Epithelial cell of esophagus (primary cell): ENCODE results near the gene WBP2.
"Not testable (repeated sequence)": the region's sequence is repeated elsewhere in the genome, so short reads cannot be mapped to it uniquely, and the experiment has no call there.

Source experiments
- DNase-seq: peaks from one replicate; pipeline ENCODE4 v3.0.0; 2010; ENCODE audit warnings: low read depth
- H3K4me3 ChIP-seq: 2 replicates; pipeline ENCODE4 v1.5.1; 2011; ENCODE audit warnings: mild to moderate bottlenecking, low read length, control low read depth
- CTCF ChIP-seq: IDR thresholded peaks from 2 replicates; pipeline ENCODE4 v1.5.1; 2011; ENCODE audit warnings: low read depth, mild to moderate bottlenecking, low read length, control low read depth, inconsistent platforms; ENCODE audit not compliant: insufficient read depth; ENCODE audit errors: missing control alignments

Gene WBP2

GRCh38 chr17:75876190-75876937 is 21.2 kb upstream of the WBP2 start:
- TF ChIP-seq CTCF: no peak
- H3K4me3 ChIP-seq: no peak overlapping the region
- peak; percentile 70 for DNase-seq

- no peak for TF ChIP-seq CTCF
- no peak overlapping the region for H3K4me3 ChIP-seq
- DNase-seq: no peak
These were observed 20.7 kb upstream of the WBP2 start for GRCh38 chr17:75875940-75876189.

DNA sequence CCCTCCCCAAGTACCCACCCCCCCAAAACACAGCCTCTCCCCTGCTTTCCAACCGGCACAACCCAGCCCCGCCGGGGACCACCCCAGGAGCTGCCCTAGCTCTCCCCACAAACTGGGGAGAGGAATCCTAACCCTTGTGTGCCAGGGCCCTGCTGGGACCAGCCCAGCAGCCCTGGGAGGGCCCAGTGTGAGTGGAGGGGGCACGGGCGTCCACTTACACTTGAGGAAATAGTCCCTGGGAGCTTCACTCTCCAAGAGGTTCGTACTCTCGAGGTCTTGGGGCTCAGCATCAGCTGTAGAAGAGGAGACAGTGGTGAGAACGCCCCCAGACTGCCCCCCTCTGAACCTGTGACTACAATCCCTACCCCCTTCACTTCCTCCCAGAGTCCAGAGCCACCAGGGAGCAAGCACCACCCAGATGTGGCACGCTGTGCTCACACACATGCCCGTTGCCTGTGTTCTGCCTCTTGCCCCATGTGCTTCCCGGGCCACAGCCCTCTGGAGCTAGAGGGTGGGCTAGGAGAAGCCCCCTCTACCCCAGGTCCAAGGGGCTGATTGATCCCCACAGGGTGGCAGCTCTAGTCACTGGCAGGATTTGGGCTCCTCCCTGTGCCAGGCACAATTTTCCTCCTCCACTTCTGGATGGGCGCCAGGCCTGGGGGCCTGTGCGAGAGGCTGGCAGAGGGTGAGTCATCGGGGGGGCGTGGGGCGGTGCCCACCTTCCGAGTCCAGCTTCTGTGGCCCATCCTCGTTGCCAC is 20.2 kb upstream of the WBP2 start:
- no peak for DNase-seq
- no peak overlapping the region for H3K4me3 ChIP-seq
- TF ChIP-seq CTCF: no peak

DNA sequence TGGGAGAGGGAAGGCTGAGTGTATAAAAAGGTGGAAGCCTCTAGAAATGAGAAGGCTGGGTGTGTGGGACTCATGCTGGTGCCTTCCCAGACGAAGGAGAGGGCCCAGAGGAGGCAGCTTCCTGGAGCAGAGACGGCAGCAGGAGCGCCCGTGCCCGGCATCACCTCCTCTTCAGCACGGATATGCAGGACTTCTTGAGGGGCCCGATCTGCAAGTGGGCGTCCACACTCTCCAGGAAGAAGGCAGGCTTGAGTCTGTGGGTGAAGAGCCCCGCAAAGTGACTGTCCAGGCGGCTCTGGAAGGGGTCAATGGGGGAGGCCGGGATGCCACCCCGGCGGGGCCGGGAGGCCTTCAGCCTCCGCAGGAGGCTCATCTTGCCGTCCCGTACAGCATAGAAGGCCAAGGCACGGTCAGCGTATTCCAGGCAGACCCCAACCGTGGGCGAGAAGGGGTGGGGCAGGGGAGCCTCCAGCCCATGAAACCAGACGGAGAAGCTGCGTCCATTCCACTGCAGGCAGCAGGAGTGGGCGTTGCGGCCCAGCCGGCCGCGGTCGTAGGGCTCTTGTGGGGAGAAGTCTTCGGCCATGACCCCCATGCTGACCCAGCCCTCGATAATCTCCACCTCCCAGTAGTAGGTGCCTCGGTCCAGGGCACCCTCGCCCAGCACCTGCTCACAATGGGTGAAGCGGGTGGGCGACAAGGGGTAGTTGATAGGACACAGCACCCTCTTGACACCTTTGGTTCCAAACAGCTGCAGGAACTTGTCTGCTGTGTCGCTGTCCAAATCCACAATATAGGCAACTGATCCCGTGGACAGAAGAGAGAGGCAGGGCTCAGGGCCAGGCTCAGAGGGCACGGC is 19.4 kb upstream of the WBP2 start:
- TF ChIP-seq CTCF: no peak
- H3K4me3 ChIP-seq: no peak overlapping the region
- DNase-seq: no peak

- TF ChIP-seq CTCF: no peak
- H3K4me3 ChIP-seq: no peak overlapping the region
- no peak for DNase-seq
These were observed 18.6 kb upstream of the WBP2 start for GRCh38 chr17:75873587-75874322.

- TF ChIP-seq CTCF: no peak
- no peak overlapping the region for H3K4me3 ChIP-seq
- peak; percentile 86 for DNase-seq
These were observed 17.6 kb upstream of the WBP2 start for GRCh38 chr17:75872434-75873351.

DNA sequence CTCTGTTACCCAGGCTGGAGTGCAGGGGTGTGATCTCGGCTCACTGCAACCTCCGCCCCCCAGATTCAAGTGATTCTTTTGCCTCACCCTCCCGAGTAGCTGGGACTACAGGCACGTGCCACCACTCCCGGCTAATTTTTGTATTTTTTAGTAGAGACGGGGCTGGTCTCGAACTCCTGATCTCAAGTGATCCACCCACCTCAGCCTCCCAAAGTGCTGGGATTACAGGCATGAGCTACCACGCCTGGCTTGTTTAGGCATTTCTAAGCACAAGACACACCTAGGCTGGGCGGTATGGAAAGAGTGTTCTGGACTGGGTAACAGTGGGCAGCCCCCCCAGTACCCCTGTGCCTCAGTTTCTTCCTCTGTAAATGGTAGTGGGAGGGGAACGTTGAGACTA is 15.1 kb upstream of the WBP2 start:
- H3K4me3 ChIP-seq, DNase-seq: not testable (repeated sequence)
